Mesothelial cell of epicardium (in vitro differentiated cells): ENCODE results near the gene HECTD4. TPM values are rescaled to one million over a fixed set of nuclear protein-coding genes. Genes with fewer than 3 reads are reported as not detected.

ENCODE experiments used
- DNase-seq, 2 experiments: peaks; one replicate each; pipeline ENCODE4 v3.0.0; 2021; ENCODE audit warnings: low spot score in 2 of 2; ENCODE audit not compliant: unreplicated experiment in 2 of 2
- H3K27ac Mint-ChIP-seq: 2 replicates; pipeline ENCODE4 v1.8.0; 2021; ENCODE audit warnings: mixed read lengths
- H3K27me3 Mint-ChIP-seq: 2 replicates; pipeline ENCODE4 v1.8.0; 2021; ENCODE audit warnings: low read depth, mixed read lengths
- H3K36me3 Mint-ChIP-seq: 2 replicates; pipeline ENCODE4 v1.8.0; 2021; ENCODE audit warnings: mixed read lengths
- H3K4me1 Mint-ChIP-seq: 2 replicates; pipeline ENCODE4 v1.8.0; 2021; ENCODE audit warnings: mixed read lengths
- H3K4me3 Mint-ChIP-seq: 2 replicates; pipeline ENCODE4 v1.8.0; 2021; ENCODE audit warnings: mild to moderate bottlenecking, moderate library complexity, mixed read lengths
- H3K9me3 Mint-ChIP-seq: 2 replicates; pipeline ENCODE4 v1.8.0; 2021; ENCODE audit warnings: mixed read lengths
- total RNA-seq: library from RNA; stranded (reverse); gene quantifications from 3 replicates; pipeline ENCODE4 v1.2.1, GENCODE V29; 2021
- TF ChIP-seq, protein P1 (sequence below): fragments of 200-600 bp; sonication (generic); IDR thresholded peaks from one replicate; pipeline ENCODE4 v1.5.0; 2021; ENCODE audit warnings: antibody characterized with exemption; ENCODE audit not compliant: unreplicated experiment

Gene HECTD4
- total RNA-seq, 1 donor from 2014 or later = 89.8 TPM

DNA sequence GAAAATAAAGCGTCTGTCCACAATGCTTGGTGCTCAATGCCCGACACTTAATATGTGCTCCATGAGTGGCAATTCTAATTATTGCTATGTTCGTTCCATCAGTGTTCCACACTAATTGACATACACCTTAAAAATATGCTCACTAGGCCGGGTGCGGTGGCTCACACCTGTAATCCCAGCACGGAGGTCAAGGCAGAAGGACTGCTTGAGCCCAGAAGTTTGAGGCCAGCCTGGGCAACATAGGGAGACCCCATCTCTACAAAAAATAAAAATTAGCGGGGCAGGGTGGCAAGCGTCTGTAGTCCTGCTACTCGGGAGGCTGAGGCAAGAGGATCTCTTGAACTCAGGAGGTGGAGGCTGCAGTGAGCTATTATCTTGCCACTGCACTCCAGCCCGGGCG, 635 bp upstream of the HECTD4 start:
- peak overlapping the region; percentile 89 for H3K4me3 Mint-ChIP-seq
- no peaks in the 10 kb centered on the region for H3K9me3 Mint-ChIP-seq
- no peaks in the 10 kb centered on the region for H3K27me3 Mint-ChIP-seq
- peak overlapping the region; percentile 60 for H3K27ac Mint-ChIP-seq
- no peak for DNase-seq
- TF ChIP-seq, protein P1, sequence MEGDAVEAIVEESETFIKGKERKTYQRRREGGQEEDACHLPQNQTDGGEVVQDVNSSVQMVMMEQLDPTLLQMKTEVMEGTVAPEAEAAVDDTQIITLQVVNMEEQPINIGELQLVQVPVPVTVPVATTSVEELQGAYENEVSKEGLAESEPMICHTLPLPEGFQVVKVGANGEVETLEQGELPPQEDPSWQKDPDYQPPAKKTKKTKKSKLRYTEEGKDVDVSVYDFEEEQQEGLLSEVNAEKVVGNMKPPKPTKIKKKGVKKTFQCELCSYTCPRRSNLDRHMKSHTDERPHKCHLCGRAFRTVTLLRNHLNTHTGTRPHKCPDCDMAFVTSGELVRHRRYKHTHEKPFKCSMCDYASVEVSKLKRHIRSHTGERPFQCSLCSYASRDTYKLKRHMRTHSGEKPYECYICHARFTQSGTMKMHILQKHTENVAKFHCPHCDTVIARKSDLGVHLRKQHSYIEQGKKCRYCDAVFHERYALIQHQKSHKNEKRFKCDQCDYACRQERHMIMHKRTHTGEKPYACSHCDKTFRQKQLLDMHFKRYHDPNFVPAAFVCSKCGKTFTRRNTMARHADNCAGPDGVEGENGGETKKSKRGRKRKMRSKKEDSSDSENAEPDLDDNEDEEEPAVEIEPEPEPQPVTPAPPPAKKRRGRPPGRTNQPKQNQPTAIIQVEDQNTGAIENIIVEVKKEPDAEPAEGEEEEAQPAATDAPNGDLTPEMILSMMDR = no peak
- H3K36me3 Mint-ChIP-seq = no peaks in the 10 kb centered on the region
- H3K4me1 Mint-ChIP-seq = peaks cover 28% of the 10 kb centered on the region

DNA sequence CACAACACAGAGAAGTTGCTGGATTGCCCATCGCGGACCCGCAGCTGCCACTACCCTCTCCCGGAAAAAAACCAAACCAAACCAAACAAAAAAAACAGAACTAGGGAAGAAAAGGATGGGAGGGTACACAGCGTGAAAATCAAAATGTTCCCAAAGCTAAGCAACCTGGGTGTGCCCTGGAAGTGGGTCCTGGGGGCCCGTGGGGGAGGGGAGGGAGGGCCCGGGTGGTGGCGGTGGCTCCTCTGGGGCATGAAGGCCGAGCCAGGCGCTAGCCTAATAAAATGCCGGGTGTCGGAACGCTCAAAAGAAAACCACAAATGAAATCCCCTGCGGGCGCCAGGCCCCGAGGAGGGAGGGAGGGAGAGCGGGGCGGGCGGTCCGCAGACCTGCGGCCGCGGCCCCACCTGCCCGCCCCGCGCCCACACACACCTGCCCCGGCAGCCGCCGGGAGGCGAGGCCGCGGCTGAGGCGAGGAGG, 787 bp downstream of the HECTD4 start:
- Mint-ChIP-seq H3K27me3 (no peaks in the 10 kb centered on the region), H3K36me3 (no peaks in the 10 kb centered on the region), H3K4me3 (peak overlapping the region; percentile 98), H3K4me1 (peaks cover 19% of the 10 kb centered on the region), H3K27ac (peak overlapping the region; percentile 96), H3K9me3 (no peaks in the 10 kb centered on the region)
- peak; percentile 27 to 57 for DNase-seq
- TF ChIP-seq, protein P1 = no peak

DNA sequence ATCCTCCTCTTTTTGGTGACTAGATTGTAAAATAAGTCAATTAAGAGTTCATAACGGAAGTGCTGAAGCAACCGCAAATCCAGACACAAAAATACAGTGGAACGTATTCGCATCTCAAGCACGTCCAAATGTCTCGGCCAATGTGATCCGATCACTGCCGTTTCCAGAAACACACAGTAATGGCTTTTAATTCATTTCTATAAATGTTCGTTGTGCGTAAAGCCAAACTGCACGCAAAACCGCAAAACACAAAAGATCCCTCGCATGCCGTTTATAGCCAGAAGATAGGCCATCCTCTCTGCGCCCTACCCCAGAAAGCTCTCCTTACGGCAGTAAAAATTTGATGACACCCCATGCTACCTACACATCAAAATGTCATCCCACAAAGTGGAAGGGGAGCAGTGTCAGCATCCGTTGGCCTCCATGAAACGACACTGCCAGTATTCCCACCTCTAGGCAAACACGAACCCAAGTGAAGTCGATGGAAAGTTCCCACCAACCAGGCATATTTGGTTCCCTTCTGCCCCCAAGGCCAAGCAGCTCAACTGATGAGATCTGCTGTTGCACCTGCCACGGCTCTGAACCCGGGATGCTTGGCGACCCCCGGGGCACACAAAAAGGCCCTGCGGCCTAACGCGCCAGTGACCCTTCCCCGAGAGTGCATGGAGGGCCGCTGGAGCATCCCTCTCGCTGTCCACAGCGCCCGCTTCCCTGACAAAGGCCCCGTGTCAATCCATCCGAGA, 1.4 kb downstream of the HECTD4 start:
- DNase-seq = no peak
- no peaks in the 10 kb centered on the region for H3K36me3 Mint-ChIP-seq
- H3K27ac Mint-ChIP-seq = peak overlapping the region; percentile 96
- no peaks in the 10 kb centered on the region for H3K27me3 Mint-ChIP-seq
- no peaks in the 10 kb centered on the region for H3K9me3 Mint-ChIP-seq
- peak overlapping the region; percentile 98 for H3K4me3 Mint-ChIP-seq
- TF ChIP-seq, protein P1 = no peak
- H3K4me1 Mint-ChIP-seq = peaks cover 16% of the 10 kb centered on the region

DNA sequence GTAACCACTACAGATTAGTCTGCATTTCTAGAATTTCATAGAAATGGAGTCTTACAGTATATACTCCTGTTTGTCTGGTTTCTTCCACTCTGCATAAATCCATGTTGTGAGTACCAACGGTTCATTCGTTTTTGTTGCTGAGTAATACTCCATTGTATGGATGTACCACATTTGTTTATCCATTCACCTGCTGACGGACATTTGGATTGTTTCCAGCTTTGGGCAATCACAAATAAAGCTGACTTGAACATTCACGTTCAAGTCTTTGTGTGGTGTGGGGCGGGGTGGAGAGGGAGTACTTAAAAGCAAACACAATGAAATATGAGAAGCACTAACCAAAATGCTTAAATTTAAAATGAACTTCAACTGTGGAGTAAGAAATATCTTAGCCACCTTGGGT, 7.1 kb downstream of the HECTD4 start:
- H3K4me3 Mint-ChIP-seq = no peak overlapping the region
- peaks cover 12% of the 10 kb centered on the region for H3K4me1 Mint-ChIP-seq
- no peak for DNase-seq
- H3K9me3 Mint-ChIP-seq = peaks cover 6% of the 10 kb centered on the region
- peaks cover 10% of the 10 kb centered on the region for H3K36me3 Mint-ChIP-seq
- TF ChIP-seq, protein P1 = no peak
- H3K27me3 Mint-ChIP-seq = no peaks in the 10 kb centered on the region
- H3K27ac Mint-ChIP-seq = no peak overlapping the region

DNA sequence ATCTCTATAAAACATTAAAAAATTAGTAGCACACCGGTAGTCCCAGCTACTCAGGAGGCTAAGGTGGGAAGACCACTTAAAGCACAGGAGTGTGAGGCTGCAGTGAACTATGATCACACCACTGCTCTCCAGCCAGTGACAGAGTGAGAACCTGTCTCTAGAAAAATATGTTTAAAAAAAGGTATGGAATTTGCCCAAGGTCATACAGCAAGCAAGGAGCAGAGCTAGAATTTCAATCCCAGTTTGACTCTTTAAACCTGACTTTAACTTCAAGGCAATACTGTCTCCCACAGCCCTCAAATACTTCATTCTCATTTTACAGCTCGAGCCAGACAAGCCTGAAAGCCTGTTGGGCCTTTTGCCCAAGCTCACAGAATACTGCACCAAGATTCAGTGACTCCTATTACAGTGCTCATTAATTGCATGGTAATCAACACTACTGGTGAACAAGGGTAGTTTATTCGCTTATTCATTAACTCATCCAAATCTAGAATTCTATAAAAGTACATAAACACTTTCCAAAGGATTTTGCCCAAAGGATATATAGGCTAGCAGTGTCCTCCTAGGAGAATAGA, 8.0 kb downstream of the HECTD4 start:
- H3K4me3 Mint-ChIP-seq = no peak overlapping the region
- TF ChIP-seq, protein P1 = no peak
- peaks cover 6% of the 10 kb centered on the region for H3K9me3 Mint-ChIP-seq

More for the DNA sequence above, 8.0 kb downstream of the HECTD4 start:
- no peak for DNase-seq
- Mint-ChIP-seq H3K36me3 (peaks cover 10% of the 10 kb centered on the region), H3K27ac (no peak overlapping the region), H3K27me3 (no peaks in the 10 kb centered on the region), H3K4me1 (peaks cover 8% of the 10 kb centered on the region)
